Measurements from ENCODE around the gene TBC1D17. TPM values are rescaled to one million over a fixed set of nuclear protein-coding genes. Genes with fewer than 3 reads are reported as not detected.

The TBC1D17 gene
- total and polyA plus RNA-seq, 8 donors, result 10.5 to 77.1 (median 35.3) TPM

- Histone ChIP-seq H3K36me3 (peaks cover 81 to 100% (median 95%) of the 10 kb centered on the region in 4 donors), H3K27ac (no peak overlapping the region), H3K4me3 (no peak overlapping the region), H3K9me3 (no peaks in the 10 kb centered on the region), H3K4me1 (peaks cover 0 to 14% (median 0%) of the 10 kb centered on the region in 4 donors), H3K27me3 (no peaks in the 10 kb centered on the region)
- WGBS, 5 donors, result 93 to 99% (median 96%) methylated on average over 6 to 12 of the region's 12 CpGs
- TF ChIP-seq EP300 (IDR thresholded peaks at IDR 0.05) (no peak), POLR2A (IDR thresholded peaks at IDR 0.05) (no peak), POLR2AphosphoS5 (IDR thresholded peaks at IDR 0.05) (no peak)
- TF ChIP-seq, protein P1, sequence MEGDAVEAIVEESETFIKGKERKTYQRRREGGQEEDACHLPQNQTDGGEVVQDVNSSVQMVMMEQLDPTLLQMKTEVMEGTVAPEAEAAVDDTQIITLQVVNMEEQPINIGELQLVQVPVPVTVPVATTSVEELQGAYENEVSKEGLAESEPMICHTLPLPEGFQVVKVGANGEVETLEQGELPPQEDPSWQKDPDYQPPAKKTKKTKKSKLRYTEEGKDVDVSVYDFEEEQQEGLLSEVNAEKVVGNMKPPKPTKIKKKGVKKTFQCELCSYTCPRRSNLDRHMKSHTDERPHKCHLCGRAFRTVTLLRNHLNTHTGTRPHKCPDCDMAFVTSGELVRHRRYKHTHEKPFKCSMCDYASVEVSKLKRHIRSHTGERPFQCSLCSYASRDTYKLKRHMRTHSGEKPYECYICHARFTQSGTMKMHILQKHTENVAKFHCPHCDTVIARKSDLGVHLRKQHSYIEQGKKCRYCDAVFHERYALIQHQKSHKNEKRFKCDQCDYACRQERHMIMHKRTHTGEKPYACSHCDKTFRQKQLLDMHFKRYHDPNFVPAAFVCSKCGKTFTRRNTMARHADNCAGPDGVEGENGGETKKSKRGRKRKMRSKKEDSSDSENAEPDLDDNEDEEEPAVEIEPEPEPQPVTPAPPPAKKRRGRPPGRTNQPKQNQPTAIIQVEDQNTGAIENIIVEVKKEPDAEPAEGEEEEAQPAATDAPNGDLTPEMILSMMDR (IDR thresholded peaks at IDR 0.05), result no peak
- DNase-seq, result no peak
- intact Hi-C loops (cut with DNase I; ENCODE audit: low total_unique reads), result no loop called here
Observed at GRCh38 chr19:49835562-49835961, 41.9 kb upstream of the TBC1D17 start.

DNA sequence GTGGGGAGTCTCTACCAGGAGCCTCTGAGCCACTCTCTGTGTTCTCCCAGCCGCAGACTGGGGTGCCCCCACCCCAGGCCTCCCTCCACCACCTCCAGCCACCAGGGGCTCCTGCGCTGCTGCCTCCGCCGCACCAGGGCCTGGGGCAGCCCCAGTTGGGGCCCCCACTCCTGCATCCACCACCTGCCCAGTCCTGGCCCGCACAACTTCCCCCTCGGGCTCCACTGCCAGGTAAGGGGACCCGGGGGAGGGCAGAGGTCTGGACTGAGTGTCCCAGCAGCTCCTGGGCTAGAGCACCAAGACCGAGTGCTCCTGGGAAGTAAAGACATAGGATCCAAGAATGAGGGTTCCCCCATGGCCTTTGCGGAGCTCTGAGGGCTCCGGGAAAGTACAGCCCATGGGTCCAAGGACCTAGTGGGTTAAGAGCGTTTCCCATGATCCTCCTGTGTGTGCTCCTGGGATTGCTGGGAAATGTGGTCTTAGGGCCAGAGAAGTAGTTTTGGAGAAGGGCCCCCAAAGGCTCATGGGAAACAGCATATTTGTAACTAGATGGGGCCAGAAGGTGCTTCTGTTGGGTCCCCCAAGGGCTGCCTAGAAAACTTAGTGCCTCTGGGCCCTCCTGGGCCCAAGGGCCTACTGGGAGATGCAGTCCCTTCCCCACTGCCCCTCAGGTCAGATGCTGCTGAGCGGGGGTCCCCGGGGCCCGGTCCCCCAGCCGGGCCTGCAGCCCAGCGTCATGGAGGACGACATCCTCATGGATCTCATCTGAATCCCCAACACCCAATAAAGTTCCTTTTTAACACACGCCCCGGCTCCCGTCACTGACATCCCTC, 41.1 kb upstream of the TBC1D17 start:
- no peak overlapping the region for H3K4me3 ChIP-seq
- TF ChIP-seq, protein P1 (IDR thresholded peaks at IDR 0.05), result no peak
- TF ChIP-seq POLR2AphosphoS5 (IDR thresholded peaks at IDR 0.05) (no peak), EP300 (IDR thresholded peaks at IDR 0.05) (no peak), POLR2A (IDR thresholded peaks at IDR 0.05) (no peak)
- H3K27me3 ChIP-seq, result no peaks in the 10 kb centered on the region
- no peak overlapping the region for H3K27ac ChIP-seq
- peaks cover 72 to 98% (median 93%) of the 10 kb centered on the region in 4 donors for H3K36me3 ChIP-seq
- DNase-seq, result no peak
- H3K4me1 ChIP-seq, result peaks cover 0 to 14% (median 0%) of the 10 kb centered on the region in 4 donors
- WGBS, 5 donors, result 93 to 97% (median 96%) methylated on average over 16 to 20 of the region's 20 CpGs
- no peaks in the 10 kb centered on the region for H3K9me3 ChIP-seq
- intact Hi-C loops (cut with DNase I; ENCODE audit: low total_unique reads), result no loop called here

DNA sequence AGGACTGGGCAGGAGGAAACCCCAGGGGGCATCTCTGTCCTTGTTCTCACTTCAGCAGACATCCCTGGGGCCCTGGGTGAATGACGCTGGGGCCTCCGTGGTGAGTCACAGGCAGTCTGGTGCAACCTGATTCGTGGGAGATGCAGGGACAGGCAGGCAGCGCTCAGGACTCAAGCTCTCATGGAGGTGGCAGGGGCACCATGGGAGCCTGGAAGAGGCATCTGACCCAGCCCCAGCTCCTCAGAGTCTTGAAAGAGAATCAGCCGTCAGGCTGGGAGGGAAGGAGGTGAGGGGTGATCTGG, 40.5 kb upstream of the TBC1D17 start:
- H3K27ac ChIP-seq, result no peak overlapping the region
- no peak overlapping the region for H3K4me3 ChIP-seq
- intact Hi-C loops (cut with DNase I; ENCODE audit: low total_unique reads), result no loop called here
- no peaks in the 10 kb centered on the region for H3K27me3 ChIP-seq
- no peaks in the 10 kb centered on the region for H3K9me3 ChIP-seq
- TF ChIP-seq POLR2AphosphoS5 (IDR thresholded peaks at IDR 0.05) (no peak), EP300 (IDR thresholded peaks at IDR 0.05) (no peak), POLR2A (IDR thresholded peaks at IDR 0.05) (no peak)
- TF ChIP-seq, protein P1 (IDR thresholded peaks at IDR 0.05), result no peak
- 91 to 94% (median 92%) methylated on average over 5 of the region's 5 CpGs for WGBS, 5 donors
- peaks cover 67 to 92% (median 88%) of the 10 kb centered on the region in 4 donors for H3K36me3 ChIP-seq
- peaks cover 0 to 9% (median 0%) of the 10 kb centered on the region in 4 donors for H3K4me1 ChIP-seq
- no peak for DNase-seq

GRCh38 chr19:49837425-49837824, 40.1 kb upstream of the TBC1D17 start:
- no peaks in the 10 kb centered on the region for H3K27me3 ChIP-seq
- H3K27ac ChIP-seq, result no peak overlapping the region
- no peak overlapping the region for H3K4me3 ChIP-seq
- TF ChIP-seq EP300 (IDR thresholded peaks at IDR 0.05), result no peak
- no peak for TF ChIP-seq POLR2AphosphoS5 (IDR thresholded peaks at IDR 0.05)
- no peak for TF ChIP-seq POLR2A (IDR thresholded peaks at IDR 0.05)
- TF ChIP-seq, protein P1 (IDR thresholded peaks at IDR 0.05), result no peak
- H3K36me3 ChIP-seq, result peaks cover 62 to 88% (median 83%) of the 10 kb centered on the region in 4 donors
- DNase-seq, result no peak
- H3K4me1 ChIP-seq, result peaks cover 0 to 4% (median 0%) of the 10 kb centered on the region in 4 donors
- H3K9me3 ChIP-seq, result no peaks in the 10 kb centered on the region
- 93 to 97% (median 95%) methylated on average over 9 of the region's 9 CpGs for WGBS, 5 donors
- intact Hi-C loops (cut with DNase I; ENCODE audit: low total_unique reads), result no loop called here

All from stomach (tissue), 9 donors.